Caco-2 (cell line): ENCODE results near the gene ISLR. TPM values are rescaled to one million over a fixed set of nuclear protein-coding genes. Genes with fewer than 3 reads are reported as not detected.

Experiments
- BruUV-seq: library from RNA; stranded (reverse); fragments of 400-500 nt; replicated peaks from 2 replicates; lab custom pipeline; 2021; lab: Mats Ljungman, UMichigan
- CTCF ChIA-PET: fragments of 300-600 bp; sonication (Branson Sonifier 250); formaldehyde crosslinking; loops from one replicate; lab custom pipeline; 2022; ENCODE audit warnings: antibody characterized with exemption; lab: Charles Lee
- POLR2A ChIA-PET: fragments of 300-600 bp; sonication (Branson Sonifier 250); formaldehyde crosslinking; loops from one replicate; lab custom pipeline; 2022; ENCODE audit warnings: antibody characterized with exemption; lab: Charles Lee
- DNase-seq, 2 experiments: peaks; one replicate each; pipeline versions ENCODE4 v3.0.0 to v3.0.0-alpha.2; 2020 to 2022
- H3K27me3 ChIP-seq: replicated peaks from 2 replicates; pipeline ENCODE4 v1.6.0; 2011; ENCODE audit warnings: low read length; ENCODE audit not compliant: control insufficient read depth, insufficient read depth
- H3K36me3 ChIP-seq: 2 replicates; pipeline ENCODE4 v1.5.1; 2011; ENCODE audit warnings: low read length; ENCODE audit not compliant: control insufficient read depth, insufficient read depth
- H3K4me1 ChIP-seq: fragments of 250-450 bp; sonication (Bioruptor Pico); 2 replicates; pipeline ENCODE4 v1.5.1; 2020; ENCODE audit warnings: mild to moderate bottlenecking
- H3K4me3 ChIP-seq: 2 replicates; pipeline ENCODE4 v1.5.1; 2011; ENCODE audit warnings: low read depth, mild to moderate bottlenecking, control low read depth, low read length
- H3K9me3 ChIP-seq: fragments of 250-450 bp; sonication (Bioruptor Pico); 2 replicates; pipeline ENCODE4 v1.5.1; 2020; ENCODE audit warnings: mild to moderate bottlenecking, moderate library complexity
- H3K27ac Mint-ChIP-seq: one replicate; pipeline ENCODE4 v1.8.0; 2022; ENCODE audit warnings: mixed read lengths; ENCODE audit not compliant: unreplicated experiment
- H3K27me3 Mint-ChIP-seq: one replicate; pipeline ENCODE4 v1.8.0; 2022; ENCODE audit warnings: mixed read lengths; ENCODE audit not compliant: insufficient read depth, unreplicated experiment
- H3K36me3 Mint-ChIP-seq: one replicate; pipeline ENCODE4 v1.8.0; 2022; ENCODE audit warnings: mild to moderate bottlenecking, mixed read lengths; ENCODE audit not compliant: insufficient read depth, unreplicated experiment
- H3K4me1 Mint-ChIP-seq: one replicate; pipeline ENCODE4 v1.8.0; 2022; ENCODE audit warnings: low read depth, mixed read lengths; ENCODE audit not compliant: unreplicated experiment
- H3K4me3 Mint-ChIP-seq: one replicate; pipeline ENCODE4 v1.8.0; 2022; ENCODE audit warnings: mild to moderate bottlenecking, moderate library complexity, mixed read lengths; ENCODE audit not compliant: unreplicated experiment
- H3K9me3 Mint-ChIP-seq: one replicate; pipeline ENCODE4 v1.8.0; 2022; ENCODE audit warnings: mixed read lengths; ENCODE audit not compliant: unreplicated experiment
- intact Hi-C: fragments of 100-400 bp; cut with micrococcal nuclease; formaldehyde crosslinking; loops from one replicate; pipeline ENCODE4 v1.10.0; 2022; ENCODE audit not compliant: unreplicated experiment
- total RNA-seq: library from RNA; stranded (reverse); gene quantifications from 2 replicates; pipeline ENCODE4 v1.2.3, GENCODE V29; 2022
- TF ChIP-seq, protein P1 (sequence below), 2 experiments: fragments of 200-600 bp in 1 of 2; IDR thresholded peaks; 1 replicate in 1 of 2; 2 replicates in 1 of 2; pipeline versions ENCODE4 v1.5.1 to v1.8.0; 2011 to 2022; ENCODE audit warnings: antibody characterized with exemption in 1 of 2, control low read depth in 1 of 2, inconsistent platforms in 1 of 2, low read depth in 1 of 2, low read length in 1 of 2, mild to moderate bottlenecking in 1 of 2, moderate library complexity in 1 of 2; ENCODE audit not compliant: insufficient read depth in 1 of 2, severe bottlenecking in 1 of 2, unreplicated experiment in 1 of 2

ISLR gene
- total RNA-seq, 1 experiment from 2014 or later = not detected

- TF ChIP-seq, protein P1, sequence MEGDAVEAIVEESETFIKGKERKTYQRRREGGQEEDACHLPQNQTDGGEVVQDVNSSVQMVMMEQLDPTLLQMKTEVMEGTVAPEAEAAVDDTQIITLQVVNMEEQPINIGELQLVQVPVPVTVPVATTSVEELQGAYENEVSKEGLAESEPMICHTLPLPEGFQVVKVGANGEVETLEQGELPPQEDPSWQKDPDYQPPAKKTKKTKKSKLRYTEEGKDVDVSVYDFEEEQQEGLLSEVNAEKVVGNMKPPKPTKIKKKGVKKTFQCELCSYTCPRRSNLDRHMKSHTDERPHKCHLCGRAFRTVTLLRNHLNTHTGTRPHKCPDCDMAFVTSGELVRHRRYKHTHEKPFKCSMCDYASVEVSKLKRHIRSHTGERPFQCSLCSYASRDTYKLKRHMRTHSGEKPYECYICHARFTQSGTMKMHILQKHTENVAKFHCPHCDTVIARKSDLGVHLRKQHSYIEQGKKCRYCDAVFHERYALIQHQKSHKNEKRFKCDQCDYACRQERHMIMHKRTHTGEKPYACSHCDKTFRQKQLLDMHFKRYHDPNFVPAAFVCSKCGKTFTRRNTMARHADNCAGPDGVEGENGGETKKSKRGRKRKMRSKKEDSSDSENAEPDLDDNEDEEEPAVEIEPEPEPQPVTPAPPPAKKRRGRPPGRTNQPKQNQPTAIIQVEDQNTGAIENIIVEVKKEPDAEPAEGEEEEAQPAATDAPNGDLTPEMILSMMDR (IDR thresholded peaks at IDR 0.05; ENCODE audit: insufficient read depth in 1 of 2, low read depth in 1 of 2, low read length in 1 of 2, severe bottlenecking in 1 of 2, unreplicated experiment in 1 of 2) = no peak
- no peaks in the 10 kb centered on the region for H3K27me3 Mint-ChIP-seq
- intact Hi-C loops = no loop called here
- peaks cover 12% of the 10 kb centered on the region; the same call in 1 of the 2 replicates for H3K4me1 ChIP-seq
- H3K27me3 ChIP-seq = no peaks in the 10 kb centered on the region
- no TSS peak for BruUV-seq
- DNase-seq = no peak
- H3K36me3 ChIP-seq = no peaks in the 10 kb centered on the region
- H3K4me3 Mint-ChIP-seq = no peak overlapping the region
- H3K9me3 ChIP-seq = no peaks in the 10 kb centered on the region
- no peak overlapping the region for H3K4me3 ChIP-seq
- no peaks in the 10 kb centered on the region for H3K36me3 Mint-ChIP-seq
- CTCF ChIA-PET = no interaction called here
- H3K4me1 Mint-ChIP-seq = peaks cover 7% of the 10 kb centered on the region
- no peaks in the 10 kb centered on the region for H3K9me3 Mint-ChIP-seq
- POLR2A ChIA-PET = no interaction called here
- H3K27ac Mint-ChIP-seq = no peak overlapping the region
These were observed 26.9 kb downstream of the ISLR start for GRCh38 chr15:74200412-74200815.

DNA sequence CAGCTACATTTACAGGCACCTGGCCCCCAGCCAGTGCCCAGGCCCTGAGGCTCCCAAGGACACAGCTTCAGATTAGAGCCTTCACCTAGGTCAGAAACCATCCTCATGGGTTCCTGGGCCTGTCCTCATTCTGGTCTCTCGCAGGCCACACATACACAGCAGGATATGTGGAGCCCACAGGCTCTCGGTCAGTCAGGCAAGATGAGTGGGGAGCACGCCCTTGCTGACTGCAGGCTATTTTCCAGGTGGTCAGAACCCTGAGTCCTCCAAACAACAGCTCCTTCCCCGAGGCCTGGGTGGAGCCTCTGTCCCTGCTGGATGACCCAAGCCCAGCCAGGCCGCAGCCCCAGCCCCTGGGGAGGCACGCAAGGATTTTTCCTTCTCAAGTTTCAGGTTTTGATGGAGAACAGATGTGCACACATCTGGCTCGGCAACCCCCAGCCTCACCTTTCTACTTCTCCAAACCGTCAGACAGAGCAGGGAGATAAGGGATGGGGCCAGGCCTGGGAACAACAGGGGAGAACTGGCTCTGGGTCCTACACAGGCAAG is 27.4 kb downstream of the ISLR start:
- no peaks in the 10 kb centered on the region for H3K36me3 Mint-ChIP-seq
- H3K27me3 Mint-ChIP-seq = no peaks in the 10 kb centered on the region
- DNase-seq = no peak
- no peaks in the 10 kb centered on the region for H3K9me3 Mint-ChIP-seq
- peaks cover 12% of the 10 kb centered on the region; the same call in 1 of the 2 replicates for H3K4me1 ChIP-seq
- ChIA-PET POLR2A (no interaction called here), CTCF (no interaction called here)
- no peak overlapping the region for H3K27ac Mint-ChIP-seq
- H3K4me3 ChIP-seq = no peak overlapping the region
- intact Hi-C loops = no loop called here
- no peak overlapping the region for H3K4me3 Mint-ChIP-seq
- no peaks in the 10 kb centered on the region for H3K9me3 ChIP-seq
- no peaks in the 10 kb centered on the region for H3K27me3 ChIP-seq
- peaks cover 7% of the 10 kb centered on the region for H3K4me1 Mint-ChIP-seq
- H3K36me3 ChIP-seq = no peaks in the 10 kb centered on the region
- no TSS peak for BruUV-seq
- TF ChIP-seq, protein P1 (IDR thresholded peaks at IDR 0.05; ENCODE audit: insufficient read depth in 1 of 2, low read depth in 1 of 2, low read length in 1 of 2, severe bottlenecking in 1 of 2, unreplicated experiment in 1 of 2) = no peak

DNA sequence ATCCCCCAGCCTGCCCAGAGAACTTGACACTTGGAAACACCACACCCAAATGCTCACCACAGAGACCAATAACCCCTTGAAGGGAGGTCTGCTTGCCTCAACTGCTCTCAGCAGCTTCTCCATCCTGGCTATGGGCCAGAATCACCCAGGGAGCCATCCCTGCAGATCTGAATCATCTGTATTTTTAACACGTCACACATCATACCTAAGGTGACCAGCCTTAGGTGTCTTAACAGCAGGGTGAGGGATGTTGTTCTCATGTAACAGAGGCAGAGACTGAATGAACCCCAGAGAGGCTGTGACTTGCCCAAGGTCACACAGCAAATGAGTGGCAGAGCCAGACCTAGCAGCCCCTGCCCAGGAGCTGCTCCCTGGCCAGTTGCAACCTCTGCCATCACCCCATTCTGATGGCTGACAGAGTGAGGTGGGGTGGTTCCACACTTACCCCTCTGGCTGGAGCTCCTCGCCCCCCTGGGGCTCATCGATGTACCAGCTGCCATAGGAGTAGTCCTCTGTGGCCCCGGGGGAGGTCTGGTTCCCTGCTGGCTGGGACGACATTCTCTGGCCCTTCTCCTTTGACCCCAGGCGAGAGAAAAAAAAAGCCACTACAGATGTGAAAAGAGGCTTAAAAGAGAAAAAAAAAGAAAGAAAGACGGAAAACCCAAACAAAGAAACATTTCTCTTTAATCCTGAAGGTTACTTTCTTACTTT is 28.4 kb downstream of the ISLR start:
- Mint-ChIP-seq H3K36me3 (no peaks in the 10 kb centered on the region), H3K27ac (peak overlapping the region; percentile 20), H3K27me3 (no peaks in the 10 kb centered on the region), H3K9me3 (no peaks in the 10 kb centered on the region), H3K4me3 (peak overlapping the region; percentile 18), H3K4me1 (peaks cover 7% of the 10 kb centered on the region)
- TF ChIP-seq, protein P1 (IDR thresholded peaks at IDR 0.05; ENCODE audit: insufficient read depth in 1 of 2, low read depth in 1 of 2, low read length in 1 of 2, severe bottlenecking in 1 of 2, unreplicated experiment in 1 of 2) = no peak
- H3K36me3 ChIP-seq = no peaks in the 10 kb centered on the region
- DNase-seq = no peak
- no peaks in the 10 kb centered on the region for H3K27me3 ChIP-seq
- intact Hi-C loops = no loop called here
- H3K4me3 ChIP-seq = no peak overlapping the region
- peaks cover 12% of the 10 kb centered on the region; the same call in 1 of the 2 replicates for H3K4me1 ChIP-seq
- no peaks in the 10 kb centered on the region for H3K9me3 ChIP-seq
- CTCF ChIA-PET = no interaction called here
- BruUV-seq = no TSS peak
- POLR2A ChIA-PET = no interaction called here
